Central memory CD8-positive, alpha-beta T cell (primary cell): ENCODE data around the gene SLC25A18.
"Not testable (repeated sequence)": the region's sequence is repeated elsewhere in the genome, so short reads cannot be mapped to it uniquely, and the experiment has no call there.

ENCODE experiments used
- ATAC-seq: fragments of 150-1000 bp; cut with Tn5 transposase; replicated peaks from 2 replicates; pipeline ENCODE4 v1.10.0; 2022; ENCODE audit warnings: mild to moderate bottlenecking, moderate FRiP score, moderate number of reproducible peaks; ENCODE audit not compliant: poor library complexity, severe bottlenecking; ENCODE audit errors: extremely low read depth
- DNase-seq, 2 donors: peaks; one replicate each; pipeline ENCODE4 v3.0.0; 2021; ENCODE audit warnings: low spot score in 2 of 2
- H3K27ac Mint-ChIP-seq: one replicate; pipeline ENCODE4 v1.8.0; 2022; ENCODE audit warnings: low read depth, mild to moderate bottlenecking, moderate library complexity, mixed read lengths
- H3K27me3 Mint-ChIP-seq: one replicate; pipeline ENCODE4 v1.8.0; 2022; ENCODE audit warnings: mixed read lengths
- H3K36me3 Mint-ChIP-seq: one replicate; pipeline ENCODE4 v1.8.0; 2022; ENCODE audit warnings: mild to moderate bottlenecking, moderate library complexity, mixed read lengths; ENCODE audit not compliant: insufficient read depth
- H3K4me1 Mint-ChIP-seq: one replicate; pipeline ENCODE4 v1.8.0; 2022; ENCODE audit warnings: mixed read lengths
- H3K4me3 Mint-ChIP-seq: one replicate; pipeline ENCODE4 v1.8.0; 2022; ENCODE audit warnings: mild to moderate bottlenecking, moderate library complexity, mixed read lengths
- H3K9me3 Mint-ChIP-seq: one replicate; pipeline ENCODE4 v1.8.0; 2022; ENCODE audit warnings: mixed read lengths

Gene SLC25A18

GRCh38 chr22:17633217-17633997, 70.1 kb downstream of the SLC25A18 start:
- peaks cover 14% of the 10 kb centered on the region for H3K4me1 Mint-ChIP-seq
- H3K27me3 Mint-ChIP-seq, result no peaks in the 10 kb centered on the region
- no peak overlapping the region for H3K4me3 Mint-ChIP-seq
- ATAC-seq (no peak), DNase-seq (no peak)
- no peak overlapping the region for H3K27ac Mint-ChIP-seq
- H3K36me3 Mint-ChIP-seq, result peaks cover 11% of the 10 kb centered on the region
- H3K9me3 Mint-ChIP-seq, result no peaks in the 10 kb centered on the region

GRCh38 chr22:17633998-17634323, 70.7 kb downstream of the SLC25A18 start:
- Mint-ChIP-seq H3K9me3 (no peaks in the 10 kb centered on the region), H3K27me3 (no peaks in the 10 kb centered on the region), H3K36me3 (peaks cover 11% of the 10 kb centered on the region), H3K4me3 (no peak overlapping the region), H3K4me1 (peaks cover 16% of the 10 kb centered on the region), H3K27ac (no peak overlapping the region)
- ATAC-seq (no peak), DNase-seq (no peak)

GRCh38 chr22:17634696-17635095, 71.4 kb downstream of the SLC25A18 start:
- peaks cover 17% of the 10 kb centered on the region for H3K36me3 Mint-ChIP-seq

GRCh38 chr22:17636850-17637249, 73.6 kb downstream of the SLC25A18 start:
- H3K9me3 Mint-ChIP-seq, ATAC-seq, H3K4me3 Mint-ChIP-seq, DNase-seq, H3K27me3 Mint-ChIP-seq, H3K27ac Mint-ChIP-seq: not testable (repeated sequence)
- H3K4me1 Mint-ChIP-seq, result peaks cover 28% of the 10 kb centered on the region
- peaks cover 23% of the 10 kb centered on the region for H3K36me3 Mint-ChIP-seq

More at GRCh38 chr22:17634696-17635095, 71.4 kb downstream of the SLC25A18 start:
- DNase-seq (no peak), ATAC-seq (no peak)
- Mint-ChIP-seq H3K27ac (no peak overlapping the region), H3K4me1 (peaks cover 22% of the 10 kb centered on the region), H3K27me3 (no peaks in the 10 kb centered on the region), H3K9me3 (no peaks in the 10 kb centered on the region), H3K4me3 (no peak overlapping the region)

- ATAC-seq (no peak), DNase-seq (no peak)
- peaks cover 31% of the 10 kb centered on the region for H3K4me1 Mint-ChIP-seq
- peaks cover 23% of the 10 kb centered on the region for H3K36me3 Mint-ChIP-seq
- peak overlapping the region; percentile 95 for H3K27ac Mint-ChIP-seq
- H3K4me3 Mint-ChIP-seq, result peak overlapping the region; percentile 95
- H3K9me3 Mint-ChIP-seq, result no peaks in the 10 kb centered on the region
- H3K27me3 Mint-ChIP-seq, result no peaks in the 10 kb centered on the region
Observed at GRCh38 chr22:17637490-17638181, 74.3 kb downstream of the SLC25A18 start.

- peaks cover 24% of the 10 kb centered on the region for H3K36me3 Mint-ChIP-seq
- ATAC-seq, result peak; percentile 1
Observed at GRCh38 chr22:17638182-17638431, 74.8 kb downstream of the SLC25A18 start.

GRCh38 chr22:17638432-17639246, 75.3 kb downstream of the SLC25A18 start, which contains the start of gene BCL2L13:
Gene BCL2L13, plus strand, starts transcription at chr22:17638757. Its CDS starts 16,955 bp downstream, at chr22:17655712.
- H3K27ac Mint-ChIP-seq, result peak within 1 kb of the TSS; percentile 95
- peaks cover 35% of the 10 kb centered on the region for H3K4me1 Mint-ChIP-seq
- DNase-seq (peak; percentile 73 to 80), ATAC-seq (peak; percentile 88)
- H3K36me3 Mint-ChIP-seq, result peaks cover 24% of the 10 kb centered on the region
- H3K9me3 Mint-ChIP-seq, result no peaks in the 10 kb centered on the region
- H3K27me3 Mint-ChIP-seq, result no peaks in the 10 kb centered on the region
- H3K4me3 Mint-ChIP-seq, result peak within 1 kb of the TSS; percentile 95

More at GRCh38 chr22:17638182-17638431, 74.8 kb downstream of the SLC25A18 start:
- H3K4me1 Mint-ChIP-seq, result peaks cover 35% of the 10 kb centered on the region
- peak overlapping the region; percentile 95 for H3K4me3 Mint-ChIP-seq
- H3K27ac Mint-ChIP-seq, result peak overlapping the region; percentile 95
- H3K27me3 Mint-ChIP-seq, result no peaks in the 10 kb centered on the region
- no peaks in the 10 kb centered on the region for H3K9me3 Mint-ChIP-seq
- DNase-seq, result no peak

GRCh38 chr22:17639247-17639741, 76.0 kb downstream of the SLC25A18 start:
- DNase-seq (peak in 1 of 2 donors; percentile 31), ATAC-seq (peak; percentile 66)
- peaks cover 24% of the 10 kb centered on the region for H3K36me3 Mint-ChIP-seq
- peak overlapping the region; percentile 95 for H3K4me3 Mint-ChIP-seq
- no peaks in the 10 kb centered on the region for H3K9me3 Mint-ChIP-seq
- H3K27me3 Mint-ChIP-seq, result no peaks in the 10 kb centered on the region
- peak overlapping the region; percentile 95 for H3K27ac Mint-ChIP-seq
- H3K4me1 Mint-ChIP-seq, result peaks cover 35% of the 10 kb centered on the region
